Lower lobe of right lung (tissue), 2 donors: ENCODE results near the gene CD79A. TPM values are rescaled to one million over a fixed set of nuclear protein-coding genes. Genes with fewer than 3 reads are reported as not detected.
A peak's percentile ranks its signal among the peaks of the same experiment; 100 is the strongest.

ENCODE experiments used
- ATAC-seq, 2 donors: fragments of 200-7000 bp; cut with Tn5 transposase; one replicate each; pipeline ENCODE4 v1.9.1; 2020 to 2022; ENCODE audit warnings: mild to moderate bottlenecking in 2 of 2, moderate library complexity in 2 of 2
- DNase-seq: peaks from one replicate; pipeline ENCODE4 v3.0.0-alpha.2; 2020
- H3K27ac ChIP-seq: fragments of 200-600 bp; one replicate; pipeline ENCODE4 v1.8.0; 2022
- H3K27me3 ChIP-seq: fragments of 200-600 bp; one replicate; pipeline ENCODE4 v1.8.0; 2022; ENCODE audit warnings: low read depth
- H3K36me3 ChIP-seq: fragments of 200-600 bp; one replicate; pipeline ENCODE4 v1.8.0; 2022; ENCODE audit warnings: mild to moderate bottlenecking
- H3K4me1 ChIP-seq: fragments of 200-600 bp; one replicate; pipeline ENCODE4 v1.8.0; 2022
- H3K4me3 ChIP-seq: fragments of 200-600 bp; one replicate; pipeline ENCODE4 v1.8.0; 2022; ENCODE audit warnings: mild to moderate bottlenecking
- H3K9me3 ChIP-seq: fragments of 200-600 bp; one replicate; pipeline ENCODE4 v1.8.0; 2022
- intact Hi-C: fragments of 100-400 bp; cut with DNase I; formaldehyde crosslinking; loops from one replicate; pipeline ENCODE4 v1.11.0; 2022
- total RNA-seq: library from RNA; stranded (reverse); fragmentation: NEBNext Ultra II Directional; extraction: Animal tissue kit (Norgen Biotek cat#: 25700); gene quantifications from one replicate; pipeline ENCODE4 v1.2.1, GENCODE V29; 2021
- TF ChIP-seq, protein P1 (sequence below): fragments of 200-600 bp; IDR thresholded peaks from one replicate; pipeline ENCODE4 v1.8.0; 2022; ENCODE audit warnings: antibody characterized with exemption, mild to moderate bottlenecking
- donor health status: DM: no; HTN: yes; CAD: no; lungs with severe emphysema.

Gene CD79A
- total RNA-seq, 1 donor from 2014 or later, result 1.2 TPM

GRCh38 chr19:41877916-41878905 is 1.1 kb downstream of the CD79A start:
- H3K9me3 ChIP-seq, result no peaks in the 10 kb centered on the region
- no peak overlapping the region for H3K4me3 ChIP-seq
- no peaks in the 10 kb centered on the region for H3K36me3 ChIP-seq
- ATAC-seq (no peak), DNase-seq (no peak)
- peaks cover 24% of the 10 kb centered on the region for H3K4me1 ChIP-seq
- TF ChIP-seq, protein P1, sequence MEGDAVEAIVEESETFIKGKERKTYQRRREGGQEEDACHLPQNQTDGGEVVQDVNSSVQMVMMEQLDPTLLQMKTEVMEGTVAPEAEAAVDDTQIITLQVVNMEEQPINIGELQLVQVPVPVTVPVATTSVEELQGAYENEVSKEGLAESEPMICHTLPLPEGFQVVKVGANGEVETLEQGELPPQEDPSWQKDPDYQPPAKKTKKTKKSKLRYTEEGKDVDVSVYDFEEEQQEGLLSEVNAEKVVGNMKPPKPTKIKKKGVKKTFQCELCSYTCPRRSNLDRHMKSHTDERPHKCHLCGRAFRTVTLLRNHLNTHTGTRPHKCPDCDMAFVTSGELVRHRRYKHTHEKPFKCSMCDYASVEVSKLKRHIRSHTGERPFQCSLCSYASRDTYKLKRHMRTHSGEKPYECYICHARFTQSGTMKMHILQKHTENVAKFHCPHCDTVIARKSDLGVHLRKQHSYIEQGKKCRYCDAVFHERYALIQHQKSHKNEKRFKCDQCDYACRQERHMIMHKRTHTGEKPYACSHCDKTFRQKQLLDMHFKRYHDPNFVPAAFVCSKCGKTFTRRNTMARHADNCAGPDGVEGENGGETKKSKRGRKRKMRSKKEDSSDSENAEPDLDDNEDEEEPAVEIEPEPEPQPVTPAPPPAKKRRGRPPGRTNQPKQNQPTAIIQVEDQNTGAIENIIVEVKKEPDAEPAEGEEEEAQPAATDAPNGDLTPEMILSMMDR, result no peak
- no peaks in the 10 kb centered on the region for H3K27me3 ChIP-seq
- peak overlapping the region; percentile 58 for H3K27ac ChIP-seq
- intact Hi-C loops, result no loop called here

DNA sequence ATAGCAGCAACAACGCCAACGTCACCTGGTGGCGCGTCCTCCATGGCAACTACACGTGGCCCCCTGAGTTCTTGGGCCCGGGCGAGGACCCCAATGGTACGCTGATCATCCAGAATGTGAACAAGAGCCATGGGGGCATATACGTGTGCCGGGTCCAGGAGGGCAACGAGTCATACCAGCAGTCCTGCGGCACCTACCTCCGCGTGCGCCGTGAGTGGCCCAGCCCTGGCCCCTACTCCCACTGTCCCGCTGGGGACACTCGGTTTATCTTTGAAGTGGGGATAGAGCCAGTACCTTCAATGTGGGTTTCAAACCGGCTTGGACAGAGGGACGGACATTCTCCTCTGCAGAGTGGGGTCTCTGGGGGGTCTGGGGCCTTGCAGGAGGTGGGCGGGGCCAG is 2.0 kb downstream of the CD79A start:
- intact Hi-C loops, result no loop called here
- H3K9me3 ChIP-seq, result no peaks in the 10 kb centered on the region
- H3K27me3 ChIP-seq, result no peaks in the 10 kb centered on the region
- H3K36me3 ChIP-seq, result no peaks in the 10 kb centered on the region
- TF ChIP-seq, protein P1, result no peak
- H3K4me1 ChIP-seq, result peaks cover 20% of the 10 kb centered on the region
- DNase-seq, result no peak
- no peak for ATAC-seq
- H3K4me3 ChIP-seq, result no peak overlapping the region
- no peak overlapping the region for H3K27ac ChIP-seq

GRCh38 chr19:41879670-41880328 is 2.7 kb downstream of the CD79A start:
- intact Hi-C loops, result loop anchor here (10.0 kb wide), 1 partner anchor 55 kb away; no protein-coding TSS in a partner anchor
- TF ChIP-seq, protein P1, result no peak
- DNase-seq, result no peak
- H3K9me3 ChIP-seq, result no peaks in the 10 kb centered on the region
- no peaks in the 10 kb centered on the region for H3K36me3 ChIP-seq
- H3K27ac ChIP-seq, result no peak overlapping the region
- H3K4me1 ChIP-seq, result peaks cover 23% of the 10 kb centered on the region
- ATAC-seq, result no peak
- no peaks in the 10 kb centered on the region for H3K27me3 ChIP-seq
- H3K4me3 ChIP-seq, result no peak overlapping the region

GRCh38 chr19:41880329-41880708 is 3.2 kb downstream of the CD79A start:
- Histone ChIP-seq H3K27me3 (no peaks in the 10 kb centered on the region), H3K27ac (no peak overlapping the region), H3K4me1 (peaks cover 28% of the 10 kb centered on the region), H3K4me3 (no peak overlapping the region), H3K9me3 (no peaks in the 10 kb centered on the region), H3K36me3 (peaks cover under 1% of the 10 kb centered on the region)
- TF ChIP-seq, protein P1, result no peak
- DNase-seq (no peak), ATAC-seq (no peak)
- intact Hi-C loops, result loop anchor here (10.0 kb wide), 1 partner anchor 54 kb away; no protein-coding TSS in a partner anchor

GRCh38 chr19:41882568-41883462 is 5.7 kb downstream of the CD79A start, which contains the start of gene ARHGEF1:
ARHGEF1 (plus strand) TSS chr19:41883184; CDS start chr19:41888083, 4,899 bp downstream.
- DNase-seq (peak; percentile 83), ATAC-seq (peak; percentile 34 to 54)
- TF ChIP-seq, protein P1, result no peak
- Histone ChIP-seq H3K9me3 (no peaks in the 10 kb centered on the region), H3K27ac (peak within 1 kb of the TSS; percentile 95), H3K4me1 (peaks cover 42% of the 10 kb centered on the region), H3K36me3 (peaks cover 6% of the 10 kb centered on the region), H3K4me3 (peak within 1 kb of the TSS; percentile 97), H3K27me3 (no peaks in the 10 kb centered on the region)
- intact Hi-C loops, result loop anchor here (10.0 kb wide), 1 partner anchor 52 kb away; no protein-coding TSS in a partner anchor
